Prostate gland (tissue), 2 donors: ENCODE results near the gene BABAM2. TPM values are rescaled to one million over a fixed set of nuclear protein-coding genes. Genes with fewer than 3 reads are reported as not detected.

ENCODE experiments used
- DNase-seq: peaks from one replicate; pipeline ENCODE4 v3.0.0-alpha.2; 2019; ENCODE audit warnings: low spot score
- H3K27ac ChIP-seq, 2 donors: fragments of 200-600 bp; sonication (generic); 2 replicates each; pipeline ENCODE4 v1.5.1; 2017 to 2019
- H3K27me3 ChIP-seq: fragments of 200-600 bp; sonication (generic); replicated peaks from 2 replicates; pipeline ENCODE4 v1.5.1; 2019; ENCODE audit not compliant: insufficient read depth
- H3K36me3 ChIP-seq, 2 donors: fragments of 200-600 bp; sonication (generic); 1 replicate in 1 of 2; 2 replicates in 1 of 2; pipeline versions ENCODE4 v1.5.1 to v1.8.1; 2017 to 2019
- H3K4me1 ChIP-seq: fragments of 200-600 bp; sonication (generic); replicated peaks from 2 replicates; pipeline ENCODE4 v1.5.1; 2019
- H3K4me3 ChIP-seq, 2 donors: fragments of 200-600 bp; sonication (generic); 2 replicates each; pipeline ENCODE4 v1.5.1; 2017 to 2019
- H3K9me3 ChIP-seq: fragments of 200-600 bp; sonication (generic); 2 replicates; pipeline ENCODE4 v1.5.1; 2017
- POLR2A ChIP-seq: fragments of 450-650 bp; IDR thresholded peaks from one replicate; pipeline ENCODE4 v1.6.1; 2016; ENCODE audit warnings: antibody characterized with exemption, mild to moderate bottlenecking
- POLR2AphosphoS5 ChIP-seq: sonication (generic); formaldehyde crosslinking; IDR thresholded peaks from one replicate; pipeline ENCODE4 v1.6.1; 2017; ENCODE audit warnings: antibody characterized with exemption
- WGBS: methylation state at CpG from one replicate; pipeline ENCODE4 v1.1.5; 2018; 5-methylcytosine and 5-hydroxymethylcytosine counted together
- intact Hi-C: fragments of 100-400 bp; cut with DNase I; formaldehyde crosslinking; loops from one replicate; pipeline ENCODE4 v1.14.2; 2022
- total RNA-seq, 2 donors: library from RNA; depleted of rRNA; stranded (reverse); fragments of >200 nt; gene quantifications; one replicate each; pipeline ENCODE4 v1.1.0, GENCODE V29; 2016
- TF ChIP-seq, protein P1 (sequence below), 4 experiments: fragments of 200-600 bp in 2 of 4; fragments of 450-650 bp in 2 of 4; sonication (generic) in 2 of 4; IDR thresholded peaks; 1 replicate in 3 of 4; 2 replicates in 1 of 4; pipeline ENCODE4 v1.5.1; 2016 to 2019; ENCODE audit warnings: antibody characterized with exemption in 4 of 4, mild to moderate bottlenecking in 2 of 4, moderate library complexity in 2 of 4

The BABAM2 gene
- total RNA-seq, 2 donors from 2014 or later, result 35.8 to 37.3 TPM

DNA sequence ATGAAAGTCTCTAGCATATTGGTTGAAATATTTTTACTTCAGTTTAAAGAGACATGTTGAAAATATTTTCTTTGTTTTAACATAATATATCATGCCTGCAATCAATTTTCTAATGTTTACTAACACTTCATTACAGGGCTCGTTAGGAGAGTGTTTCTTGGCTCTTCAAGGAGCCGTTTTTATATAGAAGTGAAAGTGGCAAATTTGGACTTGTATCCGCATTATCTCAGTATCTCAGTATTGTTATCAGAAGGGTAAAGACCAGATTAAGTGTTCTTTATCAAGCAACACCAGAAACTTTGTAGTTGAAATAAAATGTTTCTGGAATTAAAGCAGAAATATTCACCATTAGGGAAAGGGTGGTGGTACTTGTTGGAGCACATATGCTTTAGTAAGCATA, 97.8 kb downstream of the BABAM2 start:
- H3K27me3 ChIP-seq, result no peaks in the 10 kb centered on the region
- no peak overlapping the region for H3K27ac ChIP-seq
- TF ChIP-seq, protein P1, sequence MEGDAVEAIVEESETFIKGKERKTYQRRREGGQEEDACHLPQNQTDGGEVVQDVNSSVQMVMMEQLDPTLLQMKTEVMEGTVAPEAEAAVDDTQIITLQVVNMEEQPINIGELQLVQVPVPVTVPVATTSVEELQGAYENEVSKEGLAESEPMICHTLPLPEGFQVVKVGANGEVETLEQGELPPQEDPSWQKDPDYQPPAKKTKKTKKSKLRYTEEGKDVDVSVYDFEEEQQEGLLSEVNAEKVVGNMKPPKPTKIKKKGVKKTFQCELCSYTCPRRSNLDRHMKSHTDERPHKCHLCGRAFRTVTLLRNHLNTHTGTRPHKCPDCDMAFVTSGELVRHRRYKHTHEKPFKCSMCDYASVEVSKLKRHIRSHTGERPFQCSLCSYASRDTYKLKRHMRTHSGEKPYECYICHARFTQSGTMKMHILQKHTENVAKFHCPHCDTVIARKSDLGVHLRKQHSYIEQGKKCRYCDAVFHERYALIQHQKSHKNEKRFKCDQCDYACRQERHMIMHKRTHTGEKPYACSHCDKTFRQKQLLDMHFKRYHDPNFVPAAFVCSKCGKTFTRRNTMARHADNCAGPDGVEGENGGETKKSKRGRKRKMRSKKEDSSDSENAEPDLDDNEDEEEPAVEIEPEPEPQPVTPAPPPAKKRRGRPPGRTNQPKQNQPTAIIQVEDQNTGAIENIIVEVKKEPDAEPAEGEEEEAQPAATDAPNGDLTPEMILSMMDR (IDR thresholded peaks at IDR 0.05), result no peak
- TF ChIP-seq POLR2AphosphoS5 (no peak), POLR2A (no peak)
- DNase-seq, result no peak
- no peaks in the 10 kb centered on the region for H3K36me3 ChIP-seq
- intact Hi-C loops, result no loop called here
- H3K4me1 ChIP-seq, result no peaks in the 10 kb centered on the region
- 43% methylated on average over 3 of the region's 3 CpGs for WGBS
- no peaks in the 10 kb centered on the region for H3K9me3 ChIP-seq
- H3K4me3 ChIP-seq, result no peak overlapping the region

DNA sequence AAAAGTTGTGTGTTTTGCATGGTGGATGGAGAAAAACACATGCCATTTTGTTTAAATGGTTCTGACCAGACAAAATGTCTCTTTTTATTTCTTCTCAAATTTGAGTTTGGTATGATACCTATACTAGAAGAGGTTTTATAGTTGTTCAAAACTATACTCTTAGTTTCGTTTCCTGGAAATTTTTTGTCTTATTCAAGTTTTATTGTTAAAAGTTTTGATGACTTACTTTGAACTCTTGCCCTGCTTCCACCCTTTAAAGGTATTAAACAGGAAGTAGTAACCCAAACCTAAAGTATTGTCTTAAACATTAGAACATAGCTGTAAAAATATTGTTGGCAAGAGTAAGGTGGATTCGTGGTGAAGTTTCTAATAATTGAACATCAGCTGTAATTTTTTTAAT, 98.2 kb downstream of the BABAM2 start:
- no peak for DNase-seq
- Histone ChIP-seq H3K9me3 (no peaks in the 10 kb centered on the region), H3K4me3 (no peak overlapping the region), H3K36me3 (no peaks in the 10 kb centered on the region), H3K27ac (no peak overlapping the region), H3K27me3 (no peaks in the 10 kb centered on the region), H3K4me1 (no peaks in the 10 kb centered on the region)
- intact Hi-C loops, result no loop called here
- 69% methylated on average over 2 of the region's 2 CpGs for WGBS
- TF ChIP-seq POLR2A (no peak), POLR2AphosphoS5 (no peak)
- TF ChIP-seq, protein P1 (IDR thresholded peaks at IDR 0.05), result no peak

DNA sequence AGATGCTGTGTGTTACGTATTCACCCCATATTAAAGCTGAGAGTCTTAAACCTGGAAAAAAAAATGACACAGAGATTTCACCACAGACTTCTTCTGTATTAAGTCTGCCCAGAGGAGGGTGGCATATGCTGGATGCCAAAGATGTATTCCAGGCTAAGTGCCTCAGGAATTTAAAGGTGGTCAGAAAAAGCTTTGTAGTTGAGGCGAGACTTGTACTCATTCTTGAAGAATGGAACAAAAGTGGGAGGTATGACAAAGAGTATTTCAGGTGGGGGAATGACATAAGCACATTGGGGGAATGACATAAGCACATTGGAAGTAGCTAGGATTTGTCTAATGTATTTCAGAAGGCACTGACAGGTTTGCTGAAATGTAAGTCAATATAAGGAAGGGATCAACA, 98.6 kb downstream of the BABAM2 start:
- Histone ChIP-seq H3K4me1 (no peaks in the 10 kb centered on the region), H3K4me3 (no peak overlapping the region), H3K27me3 (no peaks in the 10 kb centered on the region), H3K9me3 (no peaks in the 10 kb centered on the region), H3K27ac (no peak overlapping the region), H3K36me3 (no peaks in the 10 kb centered on the region)
- TF ChIP-seq POLR2AphosphoS5, result no peak
- intact Hi-C loops, result no loop called here
- WGBS, result 99% methylated on average over 2 of the region's 2 CpGs
- DNase-seq, result no peak

DNA sequence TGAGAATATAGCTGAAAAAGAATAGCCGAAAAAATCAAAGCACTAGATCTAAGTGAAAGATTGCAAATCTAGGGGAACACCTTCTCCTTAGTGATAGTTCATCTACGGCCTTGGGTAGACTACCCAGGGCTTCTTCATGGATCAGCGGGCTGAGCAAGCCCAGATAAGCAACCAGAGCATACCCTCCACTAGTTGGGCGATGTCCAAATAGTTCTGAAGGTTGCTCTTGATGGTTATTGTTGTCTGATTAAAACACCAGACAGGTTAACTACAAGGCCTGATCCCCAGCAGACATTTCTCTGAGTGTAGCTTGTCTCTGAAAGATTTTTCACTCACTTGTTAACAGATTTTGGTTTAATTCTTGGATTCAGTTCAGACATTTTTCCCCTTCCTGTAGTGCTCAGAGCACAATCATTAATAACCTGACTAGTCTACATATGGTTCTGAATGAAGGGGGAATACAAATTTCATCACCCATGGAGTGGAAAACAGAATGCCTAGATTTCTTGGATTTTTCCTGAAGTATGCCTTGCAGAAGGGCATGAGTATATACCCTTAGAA, 99.6 kb downstream of the BABAM2 start:
- no peaks in the 10 kb centered on the region for H3K4me1 ChIP-seq
- no peaks in the 10 kb centered on the region for H3K9me3 ChIP-seq
- DNase-seq, result no peak
- no peaks in the 10 kb centered on the region for H3K36me3 ChIP-seq
- no peak overlapping the region for H3K27ac ChIP-seq
- no peak for TF ChIP-seq POLR2AphosphoS5
- TF ChIP-seq, protein P1 (IDR thresholded peaks at IDR 0.05), result no peak
- TF ChIP-seq POLR2A, result no peak
- WGBS, result 93% methylated on average over 4 of the region's 4 CpGs
- intact Hi-C loops, result no loop called here
- H3K4me3 ChIP-seq, result no peak overlapping the region
- no peaks in the 10 kb centered on the region for H3K27me3 ChIP-seq

DNA sequence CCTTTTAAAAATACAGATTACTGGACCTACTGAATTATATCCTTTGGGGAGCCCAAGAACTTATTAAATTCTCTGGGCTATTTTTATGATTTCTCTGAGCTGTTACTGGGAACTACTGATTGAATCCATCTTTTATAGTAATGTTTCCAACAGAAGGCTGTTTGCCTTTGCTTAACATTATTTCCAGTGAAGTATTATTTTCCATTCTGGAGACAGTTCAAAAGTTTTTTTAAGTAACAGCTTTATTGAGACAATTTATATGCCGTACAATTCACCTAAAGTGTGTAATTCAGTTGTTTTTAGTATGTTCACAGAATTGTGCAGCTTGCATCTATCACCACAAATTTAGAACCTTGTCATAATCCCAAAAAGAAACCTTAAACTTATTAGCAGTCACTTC, 100.6 kb downstream of the BABAM2 start:
- intact Hi-C loops, result no loop called here
- TF ChIP-seq POLR2AphosphoS5 (no peak), POLR2A (no peak)
- TF ChIP-seq, protein P1 (IDR thresholded peaks at IDR 0.05), result no peak
- DNase-seq, result no peak
- H3K9me3 ChIP-seq, result no peaks in the 10 kb centered on the region
- 46% methylated on average over 1 of the region's 1 CpG for WGBS
- H3K27ac ChIP-seq, result no peak overlapping the region
- no peaks in the 10 kb centered on the region for H3K4me1 ChIP-seq
- H3K36me3 ChIP-seq, result no peaks in the 10 kb centered on the region
- no peaks in the 10 kb centered on the region for H3K27me3 ChIP-seq
- no peak overlapping the region for H3K4me3 ChIP-seq
